Effector CD4-positive, alpha-beta T cell (primary cell): ENCODE measurements around the gene MMUT.
A peak's percentile ranks its signal among the peaks of the same experiment; 100 is the strongest.
"Not testable (repeated sequence)": the region's sequence is repeated elsewhere in the genome, so short reads cannot be mapped to it uniquely, and the experiment has no call there.

Experiments
- DNase-seq: peaks from one replicate; pipeline ENCODE4 v3.0.0-alpha.2; 2020
- total RNA-seq: gene quantifications from one replicate; lab custom pipeline; 2026; lab: John Stamatoyannopoulos, UW

MMUT gene
- 26.3 reads per million, percentile 53 among the genes with 10 or more reads in this experiment for total RNA-seq

- peak; percentile 87 for DNase-seq
Measured at GRCh38 chr6:49462927-49463611, at the start of gene MMUT, which contains the start of gene CENPQ. Gene MMUT (minus strand): TSS chr6:49463253. CDS start chr6:49459466, 3,787 bp downstream. Gene CENPQ (plus strand): TSS chr6:49463370. CDS start chr6:49470177, 6,807 bp downstream.

GRCh38 chr6:49509342-49509741 lies 46.3 kb upstream of the MMUT start:
- DNase-seq = no peak

GRCh38 chr6:49506569-49507111 lies 43.6 kb upstream of the MMUT start:
- DNase-seq = no peak

GRCh38 chr6:49504666-49505065 lies 41.6 kb upstream of the MMUT start:
- DNase-seq = no peak

GRCh38 chr6:49499623-49500022 lies 36.6 kb upstream of the MMUT start, which contains the start of gene GLYATL3:
Gene GLYATL3 (plus strand): TSS chr6:49499923. CDS start chr6:49511991, 12,068 bp downstream.
- DNase-seq = no peak

- no peak for DNase-seq
Measured at GRCh38 chr6:49499126-49499525, 36.1 kb upstream of the MMUT start.

- no peak for DNase-seq
Measured at GRCh38 chr6:49497304-49497703, 34.3 kb upstream of the MMUT start.

GRCh38 chr6:49490633-49491032 lies 27.6 kb upstream of the MMUT start:
- DNase-seq = no peak

- DNase-seq = not testable (repeated sequence)
Measured at GRCh38 chr6:49483380-49483779, 20.3 kb upstream of the MMUT start.

- not testable (repeated sequence) for DNase-seq
Measured at GRCh38 chr6:49481846-49482245, 18.8 kb upstream of the MMUT start.

- DNase-seq = no peak
Measured at GRCh38 chr6:49479308-49479970, 16.4 kb upstream of the MMUT start.

GRCh38 chr6:49476564-49476963 lies 13.5 kb upstream of the MMUT start:
- DNase-seq = not testable (repeated sequence)

GRCh38 chr6:49468042-49468441 lies 5.0 kb upstream of the MMUT start:
- DNase-seq = no peak

GRCh38 chr6:49464691-49465090 lies 1.6 kb upstream of the MMUT start:
- DNase-seq = no peak

GRCh38 chr6:49463612-49463967 lies 537 bp upstream of the MMUT start:
- no peak for DNase-seq

GRCh38 chr6:49462599-49462926 lies 490 bp downstream of the MMUT start:
- DNase-seq = no peak

- no peak for DNase-seq
Measured at GRCh38 chr6:49462071-49462470, 982 bp downstream of the MMUT start.

- DNase-seq = no peak
Measured at GRCh38 chr6:49457771-49458170, 5.3 kb downstream of the MMUT start.

GRCh38 chr6:49454787-49455709 lies 8.0 kb downstream of the MMUT start:
- DNase-seq = no peak

GRCh38 chr6:49453221-49453620 lies 9.8 kb downstream of the MMUT start:
- no peak for DNase-seq

GRCh38 chr6:49430866-49431265 lies 32.2 kb downstream of the MMUT start:
- no peak for DNase-seq

- DNase-seq = no peak
Measured at GRCh38 chr6:49430187-49430586, 32.9 kb downstream of the MMUT start.

- no peak for DNase-seq
Measured at GRCh38 chr6:49423817-49424216, 39.2 kb downstream of the MMUT start.
